Pancreas (tissue), 10 donors: ENCODE results near the gene NCAPD3. TPM values are rescaled to one million over a fixed set of nuclear protein-coding genes. Genes with fewer than 3 reads are reported as not detected.
A peak's percentile ranks its signal among the peaks of the same experiment; 100 is the strongest.

Experiments
- ATAC-seq, 4 donors: fragments of 200-7000 bp; cut with Tn5 transposase; one replicate each; pipeline versions ENCODE4 v1.8.0 to v1.9.1; 2020; ENCODE audit warnings: mild to moderate bottlenecking in 4 of 4, moderate library complexity in 4 of 4
- DNase-seq, 6 donors: peaks; one replicate each; pipeline ENCODE4 v3.0.0-alpha.2; 2020
- FAIRE-seq: peaks from 2 replicates; lab custom pipeline; 2012; peaks lifted over from hg19 to GRCh38; lab: Jason Lieb, UNC
- H3K27ac ChIP-seq, 4 donors: fragments of 200-600 bp; sonication (generic); 1 replicate in 3 of 4; 2 replicates in 1 of 4; pipeline versions ENCODE4 v1.5.0 to v1.8.0; 2020
- H3K27me3 ChIP-seq, 4 donors: fragments of 200-600 bp; one replicate each; pipeline ENCODE4 v1.8.0; 2021
- H3K36me3 ChIP-seq, 3 donors: fragments of 200-600 bp; sonication (generic) in 1 of 3; one replicate each; pipeline versions ENCODE4 v1.5.0 to v1.8.0; 2020 to 2021
- H3K4me1 ChIP-seq, 3 donors: fragments of 200-600 bp; one replicate each; pipeline ENCODE4 v1.8.0; 2021
- H3K4me3 ChIP-seq, 4 donors: fragments of 200-600 bp; sonication (generic) in 2 of 4; one replicate each; pipeline versions ENCODE4 v1.5.0 to v1.8.0; 2020 to 2021
- H3K9me3 ChIP-seq, 4 donors: fragments of 200-600 bp; one replicate each; pipeline ENCODE4 v1.8.0; 2021
- WGBS, 2 donors: extraction: QIAGEN DNeasy Blood & Tissue Kit; methylation state at CpG; one replicate each; pipeline ENCODE4 v1.1.7; 2013; 5-methylcytosine and 5-hydroxymethylcytosine counted together
- intact Hi-C, 3 donors: fragments of 100-400 bp; cut with DNase I; formaldehyde crosslinking; loops; one replicate each; pipeline versions ENCODE4 v1.11.1 to v1.14.2; 2022
- polyA plus RNA-seq, 2 donors: library from polyadenylated mRNA; stranded (reverse); fragments of 200-250 nt; gene quantifications; one replicate each; pipeline ENCODE4 v1.2.3, GENCODE V29; 2013
- total RNA-seq, 6 donors: library from RNA; stranded (reverse); fragmentation: NEBNext Ultra II Directional in 4 of 6; extraction: Animal tissue kit (Norgen Biotek cat#: 25700) in 4 of 6; gene quantifications; one replicate each; pipeline versions ENCODE4 v1.2.1 to v1.2.4, GENCODE V29; 2021 to 2023
- TF ChIP-seq, protein P1 (sequence below), 4 donors: fragments of 200-600 bp; sonication (generic) in 3 of 4; IDR thresholded peaks; one replicate each; pipeline versions ENCODE4 v1.5.0 to v1.8.0; 2021; ENCODE audit warnings: antibody characterized with exemption in 4 of 4
- donor health status: healthy with polysubstance abuse.
- donor health status: DM: no; HTN: no; CAD: no; lungs with moderate emphysema.
- donor health status: DM: no; HTN: no; CAD: no.
- donor health status: control.
- donor health status: control.
- donor health status: Bipolar disorder and iron deficiency.
- donor health status: DM: yes; HTN: yes; CAD: no.
- donor health status: DM: no; HTN: no; CAD: no.
- donor health status: DM: no; HTN: no; CAD: no.
- donor health status: DM: yes; HTN: yes; CAD: no.

Gene NCAPD3
- total and polyA plus RNA-seq, 8 donors, result 4.5 to 9.5 (median 6.2) TPM

DNA sequence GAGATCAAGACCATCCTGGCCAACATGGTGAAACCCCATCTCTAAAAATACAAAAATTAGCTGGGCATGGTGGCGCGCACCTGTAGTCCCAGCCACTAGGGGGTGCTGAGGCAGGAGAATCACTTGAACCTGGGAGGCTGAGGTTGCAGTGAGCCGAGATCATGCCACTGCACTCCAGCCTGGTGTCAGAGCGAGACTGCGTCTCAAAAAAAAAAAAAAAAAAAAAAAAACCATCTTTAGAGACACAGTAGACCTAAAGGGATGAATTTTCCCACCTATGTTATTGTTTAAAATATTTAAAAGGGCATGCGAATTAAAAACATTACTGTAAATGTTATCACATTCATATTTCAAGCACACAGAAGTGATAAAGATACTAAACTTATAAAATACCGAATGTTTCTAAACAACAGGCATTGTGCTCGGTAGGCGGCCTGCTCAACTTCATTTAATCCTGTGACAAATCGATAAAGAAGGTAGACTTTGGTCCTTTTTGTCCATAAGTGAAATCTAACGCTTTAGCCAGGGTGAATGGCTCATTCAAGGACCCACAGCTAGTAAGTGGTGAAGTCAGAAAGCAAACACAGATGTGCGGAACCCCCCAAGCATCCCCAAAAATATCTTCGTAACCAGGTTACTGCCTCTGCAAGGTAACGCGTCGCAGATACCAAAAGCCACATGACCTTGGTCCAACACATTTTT is 16.1 kb downstream of the NCAPD3 start:
- H3K27me3 ChIP-seq, result no peaks in the 10 kb centered on the region
- DNase-seq (peak in 4 of 6 donors; percentile 25 to 67 (median 40)), ATAC-seq (peak in 2 of 4 donors; percentile 40 to 46), FAIRE-seq (no peak)
- TF ChIP-seq, protein P1, sequence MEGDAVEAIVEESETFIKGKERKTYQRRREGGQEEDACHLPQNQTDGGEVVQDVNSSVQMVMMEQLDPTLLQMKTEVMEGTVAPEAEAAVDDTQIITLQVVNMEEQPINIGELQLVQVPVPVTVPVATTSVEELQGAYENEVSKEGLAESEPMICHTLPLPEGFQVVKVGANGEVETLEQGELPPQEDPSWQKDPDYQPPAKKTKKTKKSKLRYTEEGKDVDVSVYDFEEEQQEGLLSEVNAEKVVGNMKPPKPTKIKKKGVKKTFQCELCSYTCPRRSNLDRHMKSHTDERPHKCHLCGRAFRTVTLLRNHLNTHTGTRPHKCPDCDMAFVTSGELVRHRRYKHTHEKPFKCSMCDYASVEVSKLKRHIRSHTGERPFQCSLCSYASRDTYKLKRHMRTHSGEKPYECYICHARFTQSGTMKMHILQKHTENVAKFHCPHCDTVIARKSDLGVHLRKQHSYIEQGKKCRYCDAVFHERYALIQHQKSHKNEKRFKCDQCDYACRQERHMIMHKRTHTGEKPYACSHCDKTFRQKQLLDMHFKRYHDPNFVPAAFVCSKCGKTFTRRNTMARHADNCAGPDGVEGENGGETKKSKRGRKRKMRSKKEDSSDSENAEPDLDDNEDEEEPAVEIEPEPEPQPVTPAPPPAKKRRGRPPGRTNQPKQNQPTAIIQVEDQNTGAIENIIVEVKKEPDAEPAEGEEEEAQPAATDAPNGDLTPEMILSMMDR (IDR thresholded peaks at IDR 0.05), result peak; percentile 31 to 75 (median 50)
- WGBS, 2 donors, result 78 to 80% methylated on average over 16 of the region's 16 CpGs
- intact Hi-C loops, result no loop called here
- no peaks in the 10 kb centered on the region for H3K9me3 ChIP-seq
- H3K27ac ChIP-seq, result no peak overlapping the region
- H3K4me3 ChIP-seq, result no peak overlapping the region
- H3K36me3 ChIP-seq, result peaks cover 0 to 3% (median 0%) of the 10 kb centered on the region in 3 donors
- no peaks in the 10 kb centered on the region for H3K4me1 ChIP-seq

DNA sequence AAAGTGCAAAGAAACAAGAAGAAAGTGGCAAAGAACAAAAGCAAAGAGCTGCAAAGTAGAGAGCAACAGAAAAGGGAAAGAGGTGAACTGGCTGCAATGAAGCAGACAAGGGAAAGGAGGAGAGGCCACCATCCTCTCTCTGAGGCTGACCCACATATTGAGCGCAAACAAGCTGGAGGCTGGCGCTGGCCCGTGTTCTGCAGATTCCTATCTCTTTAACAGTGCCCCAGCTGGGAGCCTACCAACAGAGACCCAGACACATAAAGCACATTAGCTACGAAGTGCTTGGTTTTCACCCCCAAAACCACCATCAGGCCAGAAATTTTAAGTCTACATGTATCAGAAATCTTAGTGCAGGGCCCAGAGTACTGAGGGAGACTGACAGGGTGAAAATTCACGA is 17.6 kb downstream of the NCAPD3 start:
- no peak for FAIRE-seq
- Histone ChIP-seq H3K4me1 (no peaks in the 10 kb centered on the region), H3K27me3 (no peaks in the 10 kb centered on the region), H3K27ac (no peak overlapping the region), H3K9me3 (no peaks in the 10 kb centered on the region), H3K36me3 (peaks cover 0 to 11% (median 0%) of the 10 kb centered on the region in 3 donors), H3K4me3 (no peak overlapping the region)
- 84 to 86% methylated on average over 5 of the region's 5 CpGs for WGBS, 2 donors
- TF ChIP-seq, protein P1 (IDR thresholded peaks at IDR 0.05), result no peak
- DNase-seq, result no peak
- ATAC-seq, result no peak
- intact Hi-C loops, result no loop called here

DNA sequence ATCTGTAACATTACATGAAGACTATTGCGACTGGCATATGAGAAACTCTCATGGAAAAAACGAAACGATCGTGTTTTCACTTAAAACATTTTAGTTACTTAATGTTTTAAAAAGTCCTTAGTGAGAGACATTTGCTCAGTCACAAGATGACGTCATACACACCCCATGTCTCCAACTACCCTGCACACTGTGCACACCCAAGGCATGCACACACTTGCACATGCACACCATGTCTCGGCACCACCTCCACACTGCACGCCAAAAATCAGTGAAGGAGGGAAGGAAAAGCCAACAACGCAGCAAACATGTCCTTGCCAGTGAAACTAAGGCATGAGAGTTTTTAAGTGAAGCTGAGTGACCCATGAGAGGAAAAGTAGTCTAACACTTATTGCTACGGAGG is 18.0 kb downstream of the NCAPD3 start:
- Histone ChIP-seq H3K27me3 (no peaks in the 10 kb centered on the region), H3K4me3 (no peak overlapping the region), H3K4me1 (no peaks in the 10 kb centered on the region), H3K27ac (no peak overlapping the region), H3K9me3 (no peaks in the 10 kb centered on the region), H3K36me3 (peaks cover 0 to 11% (median 0%) of the 10 kb centered on the region in 3 donors)
- intact Hi-C loops, result no loop called here
- TF ChIP-seq, protein P1 (IDR thresholded peaks at IDR 0.05), result no peak
- FAIRE-seq (no peak), DNase-seq (no peak), ATAC-seq (no peak)
- WGBS, 2 donors, result 93 to 95% methylated on average over 9 of the region's 9 CpGs

DNA sequence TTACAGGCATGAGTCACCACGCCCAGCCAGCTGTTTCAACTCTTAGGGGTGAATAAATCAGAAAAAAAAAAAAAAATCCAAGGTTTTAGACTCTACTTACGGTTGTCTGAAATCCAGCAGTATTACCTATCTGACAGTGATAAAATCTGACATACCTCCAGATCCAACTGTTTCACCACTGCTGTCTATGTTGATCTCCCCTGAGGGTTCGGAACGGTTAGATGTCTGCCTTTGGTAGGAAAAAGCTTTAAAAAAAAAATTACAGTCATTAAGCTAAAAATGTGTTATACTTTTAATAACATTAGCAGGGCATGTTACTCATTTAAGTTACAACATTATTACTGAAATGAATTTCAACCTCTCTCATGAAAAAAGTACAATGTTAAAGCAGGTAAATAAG is 21.1 kb downstream of the NCAPD3 start:
- intact Hi-C loops, result no loop called here
- no peak overlapping the region for H3K27ac ChIP-seq
- no peaks in the 10 kb centered on the region for H3K27me3 ChIP-seq
- WGBS, 2 donors, result 93 to 94% methylated on average over 4 of the region's 4 CpGs
- H3K36me3 ChIP-seq, result peaks cover 0 to 11% (median 0%) of the 10 kb centered on the region in 3 donors
- no peak for FAIRE-seq
- TF ChIP-seq, protein P1 (IDR thresholded peaks at IDR 0.05), result no peak
- ATAC-seq, result no peak
- no peak for DNase-seq
- no peaks in the 10 kb centered on the region for H3K4me1 ChIP-seq
- no peak overlapping the region for H3K4me3 ChIP-seq
- no peaks in the 10 kb centered on the region for H3K9me3 ChIP-seq

DNA sequence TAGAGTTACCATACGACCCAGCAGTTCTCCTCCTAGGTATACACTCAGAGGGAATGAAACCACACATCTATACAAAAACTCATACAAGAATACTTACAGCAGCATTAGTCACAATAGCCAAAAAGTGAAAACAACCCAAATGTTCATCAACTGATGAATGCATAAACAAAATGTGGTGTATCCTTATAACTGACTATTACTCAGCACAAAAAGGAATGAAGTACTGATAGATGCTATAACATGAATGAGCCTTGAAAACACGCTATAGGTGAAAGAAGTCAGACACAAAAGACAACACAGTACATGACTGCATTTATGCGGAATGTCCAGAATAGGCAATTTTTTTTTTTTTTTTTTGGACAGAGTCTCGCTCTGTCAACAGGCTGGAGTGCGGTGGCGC is 23.1 kb downstream of the NCAPD3 start:
- FAIRE-seq, result no peak

More for the DNA sequence above, 23.1 kb downstream of the NCAPD3 start:
- Histone ChIP-seq H3K36me3 (peaks cover 0 to 11% (median 0%) of the 10 kb centered on the region in 3 donors), H3K4me3 (no peak overlapping the region), H3K27me3 (no peaks in the 10 kb centered on the region), H3K9me3 (no peaks in the 10 kb centered on the region), H3K4me1 (no peaks in the 10 kb centered on the region), H3K27ac (no peak overlapping the region)
- WGBS, 2 donors, result 97 to 98% methylated on average over 6 of the region's 6 CpGs
- no peak for ATAC-seq
- intact Hi-C loops, result no loop called here
- no peak for DNase-seq
- TF ChIP-seq, protein P1 (IDR thresholded peaks at IDR 0.05), result no peak
